A673 (cell line): ENCODE results near the gene TNPO3. TPM values are rescaled to one million over a fixed set of nuclear protein-coding genes. Genes with fewer than 3 reads are reported as not detected.
A peak's percentile ranks its signal among the peaks of the same experiment; 100 is the strongest.

Experiments used
- BruUV-seq: library from RNA; stranded (reverse); fragments of 400-500 nt; replicated peaks from 2 replicates; lab custom pipeline; 2021; lab: Mats Ljungman, UMichigan
- CTCF ChIA-PET: fragments of 300-600 bp; sonication (Branson Sonifier 250); formaldehyde crosslinking; loops from one replicate; lab custom pipeline; 2022; ENCODE audit warnings: antibody characterized with exemption; lab: Charles Lee
- POLR2A ChIA-PET: fragments of 300-600 bp; sonication (Branson Sonifier 250); formaldehyde crosslinking; loops from one replicate; lab custom pipeline; 2022; ENCODE audit warnings: antibody characterized with exemption; ENCODE audit not compliant: low non-redundant PET; lab: Charles Lee
- DNase-seq: peaks from one replicate; pipeline ENCODE4 v3.0.0-alpha.2; 2015; ENCODE audit warnings: low spot score
- H3K27ac ChIP-seq: fragments of 200-600 bp; sonication (generic); 2 replicates; pipeline ENCODE4 v1.5.1; 2016; ENCODE audit warnings: mixed run types, low read depth, mild to moderate bottlenecking, mixed read lengths, antibody characterized with exemption, low read length; ENCODE audit not compliant: poor library complexity, severe bottlenecking
- H3K27me3 ChIP-seq: fragments of 200-600 bp; sonication (generic); replicated peaks from 2 replicates; pipeline ENCODE4 v1.6.1; 2017; ENCODE audit warnings: mixed run types, low read depth, mild to moderate bottlenecking, mixed read lengths, antibody characterized with exemption, low read length; ENCODE audit not compliant: insufficient read depth, poor library complexity
- H3K36me3 ChIP-seq: fragments of 200-600 bp; sonication (generic); 2 replicates; pipeline ENCODE4 v1.6.1; 2016; ENCODE audit warnings: mixed run types, mild to moderate bottlenecking, mixed read lengths, antibody characterized with exemption, low read length; ENCODE audit not compliant: insufficient read depth, poor library complexity, severe bottlenecking
- H3K4me1 ChIP-seq: fragments of 200-600 bp; sonication (generic); 2 replicates; pipeline ENCODE4 v1.6.1; 2017; ENCODE audit warnings: mixed run types, mild to moderate bottlenecking, mixed read lengths, antibody characterized with exemption, low read length; ENCODE audit not compliant: insufficient read depth, poor library complexity, severe bottlenecking
- H3K4me3 ChIP-seq: fragments of 200-600 bp; sonication (generic); 2 replicates; pipeline ENCODE4 v1.5.1; 2016; ENCODE audit warnings: low read depth, mixed run types, mild to moderate bottlenecking, mixed read lengths, low read length; ENCODE audit not compliant: poor library complexity, severe bottlenecking
- H3K9me3 ChIP-seq: fragments of 200-600 bp; sonication (generic); 2 replicates; pipeline ENCODE4 v1.6.1; 2016; ENCODE audit warnings: mixed run types, low read depth, mild to moderate bottlenecking, mixed read lengths, antibody characterized with exemption, low read length; ENCODE audit not compliant: poor library complexity, severe bottlenecking
- CTCF ChIP-seq: fragments of 300-800, 200-600 bp; sonication (generic); conservative IDR thresholded peaks from 2 replicates; pipeline ENCODE4 v1.5.1; 2017; ENCODE audit warnings: low read depth, mild to moderate bottlenecking, antibody characterized with exemption, low read length, moderate library complexity, mixed read lengths
- EZH2 ChIP-seq: fragments of 200-600 bp; sonication (generic); IDR thresholded peaks from 2 replicates; pipeline ENCODE4 v1.6.1; 2017; ENCODE audit warnings: borderline replicate concordance, low read depth, mild to moderate bottlenecking, mixed read lengths, antibody characterized with exemption, low read length; ENCODE audit not compliant: poor library complexity, severe bottlenecking
- intact Hi-C: fragments of 100-400 bp; cut with micrococcal nuclease; formaldehyde crosslinking; loops from one replicate; pipeline ENCODE4 v1.10.0; 2022; ENCODE audit not compliant: unreplicated experiment
- total RNA-seq: library from RNA; stranded (reverse); gene quantifications from 2 replicates; pipeline ENCODE4 v1.2.3, GENCODE V29; 2021

Gene TNPO3
- total RNA-seq, 1 experiment from 2014 or later, result 77.8 TPM

- CTCF ChIA-PET, result no interaction called here
- intact Hi-C loops, result no loop called here
- no peak for DNase-seq
- Histone ChIP-seq H3K9me3 (no peaks in the 10 kb centered on the region), H3K36me3 (no peaks in the 10 kb centered on the region), H3K27me3 (no peaks in the 10 kb centered on the region), H3K27ac (no peak overlapping the region), H3K4me1 (no peaks in the 10 kb centered on the region), H3K4me3 (no peak overlapping the region)
- BruUV-seq, result no TSS peak
- TF ChIP-seq EZH2, result no peak
- POLR2A ChIA-PET, result no interaction called here
Observed at GRCh38 chr7:128906001-128906765, 148.7 kb downstream of the TNPO3 start.

GRCh38 chr7:128904381-128905197 lies 150.3 kb downstream of the TNPO3 start:
- H3K4me1 ChIP-seq, result no peaks in the 10 kb centered on the region
- TF ChIP-seq CTCF (peak; percentile 72), EZH2 (no peak)
- no peaks in the 10 kb centered on the region for H3K36me3 ChIP-seq
- intact Hi-C loops, result loop anchor here (1.0 kb wide), 1 partner anchor 187 kb away; no protein-coding TSS in a partner anchor
- BruUV-seq, result no TSS peak
- no peak overlapping the region for H3K27ac ChIP-seq
- no peaks in the 10 kb centered on the region for H3K9me3 ChIP-seq
- H3K4me3 ChIP-seq, result no peak overlapping the region
- ChIA-PET CTCF (no interaction called here), POLR2A (no interaction called here)
- peak; percentile 76 for DNase-seq
- no peaks in the 10 kb centered on the region for H3K27me3 ChIP-seq

Other genes with a start within 250 kb of the TNPO3 start
- gene FLNC, start 224.7 kb downstream of the TNPO3 start, total RNA-seq, result 6.5 and 7.8 TPM in 2 replicates
- gene ATP6V1F, start 192.3 kb downstream of the TNPO3 start, total RNA-seq, result 148 and 152 TPM in 2 replicates
- not detected in 2 replicates for gene KCP, start 144.4 kb downstream of the TNPO3 start, total RNA-seq
- gene IRF5, start 117.2 kb downstream of the TNPO3 start, total RNA-seq, result not detected in 2 replicates
- 1.6 and 3.5 TPM in 2 replicates for gene TSPAN33, start 89.6 kb upstream of the TNPO3 start, total RNA-seq
- gene SMO, start 133.5 kb upstream of the TNPO3 start, total RNA-seq, result 40.3 and 40.8 TPM in 2 replicates
- gene AHCYL2, start 169.9 kb upstream of the TNPO3 start, total RNA-seq, result 27.2 and 35.2 TPM in 2 replicates